ENCODE measurements around the gene ABCA13.

Gene ABCA13

GRCh38 chr7:48502021-48502420 lies 330.8 kb downstream of the ABCA13 start:
- H3K27ac ChIP-seq (ENCODE audit: low read depth, low read length): no peak overlapping the region
- H3K4me1 ChIP-seq (ENCODE audit: control insufficient read depth, low read length): no peaks in the 10 kb centered on the region
- no peaks in the 10 kb centered on the region for H3K27me3 ChIP-seq (ENCODE audit: control insufficient read depth, low read length)
- H3K9me2 ChIP-seq (replicated peaks; ENCODE audit: control insufficient read depth, low read length): no peaks in the 10 kb centered on the region
- no peaks in the 10 kb centered on the region for H3K36me3 ChIP-seq (ENCODE audit: control insufficient read depth, low read length)
- H3K4me3 ChIP-seq (ENCODE audit: low read length): no peak overlapping the region
- H3F3A ChIP-seq (ENCODE audit: control insufficient read depth, insufficient read depth): no peaks in the 10 kb centered on the region
- TF ChIP-seq EZH2phosphoT487 (IDR thresholded peaks at IDR 0.05; ENCODE audit: borderline replicate concordance, low read length): no peak
- no peak for TF ChIP-seq CTCF (IDR thresholded peaks at IDR 0.05; ENCODE audit: low read depth, low read length, poor library complexity, severe bottlenecking)
- H3K4me2 ChIP-seq (ENCODE audit: low read length): no peak overlapping the region
- H3K9me3 ChIP-seq (ENCODE audit: control insufficient read depth, insufficient read depth, low read length): no peaks in the 10 kb centered on the region
- no peaks in the 10 kb centered on the region for H3K79me2 ChIP-seq (ENCODE audit: control insufficient read depth, low read length)
- H4K20me1 ChIP-seq (ENCODE audit: control insufficient read depth, insufficient read depth, low read depth, low read length): no peaks in the 10 kb centered on the region

- TF ChIP-seq CTCF (IDR thresholded peaks at IDR 0.05; ENCODE audit: low read depth, low read length, poor library complexity, severe bottlenecking) (no peak), EZH2phosphoT487 (IDR thresholded peaks at IDR 0.05; ENCODE audit: borderline replicate concordance, low read length) (no peak)
- no peaks in the 10 kb centered on the region for H3K27me3 ChIP-seq (ENCODE audit: control insufficient read depth, low read length)
- H3K4me3 ChIP-seq (ENCODE audit: low read length): no peak overlapping the region
- no peaks in the 10 kb centered on the region for H3K36me3 ChIP-seq (ENCODE audit: control insufficient read depth, low read length)
- no peak overlapping the region for H3K4me2 ChIP-seq (ENCODE audit: low read length)
- no peak overlapping the region for H3K27ac ChIP-seq (ENCODE audit: low read depth, low read length)
- H3K4me1 ChIP-seq (ENCODE audit: control insufficient read depth, low read length): no peaks in the 10 kb centered on the region
- H3K9me3 ChIP-seq (ENCODE audit: control insufficient read depth, insufficient read depth, low read length): no peaks in the 10 kb centered on the region
- no peaks in the 10 kb centered on the region for H3K9me2 ChIP-seq (replicated peaks; ENCODE audit: control insufficient read depth, low read length)
- H4K20me1 ChIP-seq (ENCODE audit: control insufficient read depth, insufficient read depth, low read depth, low read length): no peaks in the 10 kb centered on the region
- H3K79me2 ChIP-seq (ENCODE audit: control insufficient read depth, low read length): no peaks in the 10 kb centered on the region
- no peaks in the 10 kb centered on the region for H3F3A ChIP-seq (ENCODE audit: control insufficient read depth, insufficient read depth)
These were observed 333.8 kb downstream of the ABCA13 start for GRCh38 chr7:48505051-48505450.

GRCh38 chr7:48505466-48505865 lies 334.2 kb downstream of the ABCA13 start:
- Histone ChIP-seq H3K36me3 (ENCODE audit: control insufficient read depth, low read length) (no peaks in the 10 kb centered on the region), H3K27me3 (ENCODE audit: control insufficient read depth, low read length) (no peaks in the 10 kb centered on the region)

More at GRCh38 chr7:48505466-48505865, 334.2 kb downstream of the ABCA13 start:
- TF ChIP-seq EZH2phosphoT487 (IDR thresholded peaks at IDR 0.05; ENCODE audit: borderline replicate concordance, low read length): no peak
- no peak for TF ChIP-seq CTCF (IDR thresholded peaks at IDR 0.05; ENCODE audit: low read depth, low read length, poor library complexity, severe bottlenecking)
- Histone ChIP-seq H3K79me2 (ENCODE audit: control insufficient read depth, low read length) (no peaks in the 10 kb centered on the region), H3K9me2 (replicated peaks; ENCODE audit: control insufficient read depth, low read length) (no peaks in the 10 kb centered on the region), H3K4me3 (ENCODE audit: low read length) (no peak overlapping the region), H4K20me1 (ENCODE audit: control insufficient read depth, insufficient read depth, low read depth, low read length) (no peaks in the 10 kb centered on the region), H3K4me2 (ENCODE audit: low read length) (no peak overlapping the region), H3K9me3 (ENCODE audit: control insufficient read depth, insufficient read depth, low read length) (no peaks in the 10 kb centered on the region), H3F3A (ENCODE audit: control insufficient read depth, insufficient read depth) (no peaks in the 10 kb centered on the region), H3K27ac (ENCODE audit: low read depth, low read length) (no peak overlapping the region), H3K4me1 (ENCODE audit: control insufficient read depth, low read length) (no peaks in the 10 kb centered on the region)

Data from DOHH2 (cell line).